ENCODE results near the gene CCDC24.

- TF ChIP-seq CTCF (IDR thresholded peaks at IDR 0.05) (no peak), POLR2A (IDR thresholded peaks at IDR 0.05) (no peak)
Measured at GRCh38 chr1:43970911-43971310, 20.5 kb upstream of the CCDC24 start.
